EH (cell line): ENCODE results near the gene HSPB1.
"Not testable (repeated sequence)": the region's sequence is repeated elsewhere in the genome, so short reads cannot be mapped to it uniquely, and the experiment has no call there.

Experiments
- DNase-seq: peaks from one replicate; pipeline ENCODE4 v3.0.0-alpha.2; 2015; ENCODE audit warnings: low read depth

HSPB1 gene

DNA sequence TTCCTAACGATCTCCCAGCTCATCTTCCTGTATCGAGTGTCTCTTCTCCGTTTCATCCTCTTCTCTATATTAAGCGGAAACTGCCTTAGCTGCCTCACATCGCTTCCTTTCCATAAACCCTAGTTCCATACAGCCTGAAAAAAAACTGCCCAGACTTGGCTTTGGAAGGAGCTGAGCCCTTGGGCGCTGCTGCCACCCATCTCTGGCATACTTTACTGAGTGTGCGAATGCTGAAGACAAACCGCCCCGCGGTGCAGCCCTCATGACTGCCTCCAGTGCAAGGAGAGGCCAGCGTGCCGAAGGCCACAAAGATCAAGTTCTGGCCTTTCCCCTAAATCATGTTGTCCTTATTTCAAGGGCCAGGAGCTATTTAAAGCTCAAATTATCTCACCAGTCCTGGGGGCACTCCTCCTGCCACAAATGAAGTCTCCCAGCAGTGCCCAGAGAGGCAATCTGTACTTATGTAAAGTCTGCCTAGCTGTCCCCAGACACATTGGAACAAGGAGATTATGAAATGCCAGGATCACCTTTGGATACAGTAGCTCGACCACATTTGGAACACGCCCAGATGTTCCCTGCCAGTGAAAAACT, 31.1 kb downstream of the HSPB1 start:
- DNase-seq = no peak

DNA sequence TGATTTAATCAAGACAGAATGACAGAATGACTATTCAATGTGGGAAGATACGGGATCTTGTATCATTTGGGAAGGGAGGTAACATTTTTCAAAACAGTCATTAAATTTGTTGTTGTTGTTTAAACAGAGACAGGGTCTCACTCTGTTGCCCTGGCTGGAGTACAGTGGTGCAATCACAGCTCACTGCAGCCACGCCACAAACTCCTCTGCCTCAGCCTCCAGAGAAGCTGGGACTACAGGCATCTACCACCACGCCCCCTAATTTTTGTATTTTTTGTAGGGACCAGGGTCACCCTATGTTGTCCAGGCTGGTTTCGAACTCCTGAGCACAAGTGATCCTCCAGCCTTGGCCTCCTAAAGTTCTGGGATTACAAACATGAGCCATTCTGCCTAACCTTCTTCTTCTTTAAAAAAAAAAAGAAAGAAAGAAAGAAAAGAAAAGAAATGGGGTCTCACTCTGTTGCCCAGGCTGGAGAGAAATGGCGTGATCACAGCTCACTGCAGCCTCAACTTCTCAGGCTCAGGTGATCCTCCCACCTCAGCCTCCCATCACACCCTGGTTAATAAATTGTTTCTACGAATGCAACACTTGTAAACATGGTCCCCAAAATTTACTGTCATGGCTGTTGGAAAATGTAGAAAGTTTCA, 32.0 kb downstream of the HSPB1 start:
- no peak for DNase-seq

DNA sequence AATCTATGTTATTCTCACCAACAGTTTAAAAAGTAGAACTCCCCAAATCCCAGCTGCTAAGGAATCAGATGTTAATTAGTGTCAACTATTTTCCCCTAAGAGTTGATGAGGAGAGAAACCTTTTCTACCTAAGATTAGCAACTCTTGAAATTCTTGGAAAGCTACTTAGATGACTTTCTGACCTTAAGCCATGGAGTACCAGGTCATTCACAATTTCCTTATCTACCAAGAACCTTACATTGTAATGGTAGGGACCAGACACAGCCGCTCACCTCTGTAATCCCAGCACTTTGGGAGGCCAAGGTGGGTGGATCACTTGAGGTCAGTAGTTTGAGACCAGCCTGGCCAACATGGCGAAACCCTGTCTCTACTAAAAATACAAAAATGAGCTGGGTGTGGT, 32.9 kb downstream of the HSPB1 start:
- DNase-seq = not testable (repeated sequence)

DNA sequence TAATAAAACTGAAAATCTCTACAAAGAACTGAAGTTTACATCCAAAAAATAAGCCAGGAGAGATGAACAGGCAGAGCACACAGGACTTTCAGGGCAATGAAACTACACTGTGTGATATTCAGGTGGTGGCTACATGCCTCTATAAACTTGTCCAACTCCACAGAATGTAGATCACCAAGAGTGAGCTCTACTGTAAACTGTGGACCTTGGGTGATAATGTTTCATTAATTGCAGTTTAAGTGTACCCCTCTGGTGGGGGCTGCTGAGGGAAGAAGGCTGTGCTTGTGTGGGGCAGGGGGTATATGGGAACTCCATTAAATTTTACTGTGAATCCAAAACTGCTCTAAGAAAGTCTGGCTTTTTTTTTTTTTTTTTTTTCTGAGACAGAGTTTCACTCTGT, 33.6 kb downstream of the HSPB1 start:
- DNase-seq = no peak

DNA sequence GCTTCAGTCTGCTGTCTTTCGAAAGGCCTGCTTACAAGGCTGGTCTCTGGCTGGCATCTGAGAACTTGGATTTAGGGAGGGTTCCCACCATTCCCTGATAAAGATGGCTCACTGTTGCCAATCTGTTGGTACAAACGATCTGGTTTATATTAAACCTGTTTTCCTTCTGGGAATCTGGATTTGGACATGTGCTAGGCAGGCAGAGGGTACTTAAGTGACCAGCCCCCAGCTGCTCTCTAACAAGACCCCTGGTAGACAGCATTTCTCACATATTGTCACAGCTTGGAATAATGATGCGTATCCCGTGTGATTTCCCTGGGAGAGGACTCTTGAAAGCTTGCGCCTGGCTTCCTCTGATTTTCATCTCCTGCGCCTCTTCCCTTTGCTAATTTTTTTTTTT, 34.7 kb downstream of the HSPB1 start:
- DNase-seq = no peak

DNA sequence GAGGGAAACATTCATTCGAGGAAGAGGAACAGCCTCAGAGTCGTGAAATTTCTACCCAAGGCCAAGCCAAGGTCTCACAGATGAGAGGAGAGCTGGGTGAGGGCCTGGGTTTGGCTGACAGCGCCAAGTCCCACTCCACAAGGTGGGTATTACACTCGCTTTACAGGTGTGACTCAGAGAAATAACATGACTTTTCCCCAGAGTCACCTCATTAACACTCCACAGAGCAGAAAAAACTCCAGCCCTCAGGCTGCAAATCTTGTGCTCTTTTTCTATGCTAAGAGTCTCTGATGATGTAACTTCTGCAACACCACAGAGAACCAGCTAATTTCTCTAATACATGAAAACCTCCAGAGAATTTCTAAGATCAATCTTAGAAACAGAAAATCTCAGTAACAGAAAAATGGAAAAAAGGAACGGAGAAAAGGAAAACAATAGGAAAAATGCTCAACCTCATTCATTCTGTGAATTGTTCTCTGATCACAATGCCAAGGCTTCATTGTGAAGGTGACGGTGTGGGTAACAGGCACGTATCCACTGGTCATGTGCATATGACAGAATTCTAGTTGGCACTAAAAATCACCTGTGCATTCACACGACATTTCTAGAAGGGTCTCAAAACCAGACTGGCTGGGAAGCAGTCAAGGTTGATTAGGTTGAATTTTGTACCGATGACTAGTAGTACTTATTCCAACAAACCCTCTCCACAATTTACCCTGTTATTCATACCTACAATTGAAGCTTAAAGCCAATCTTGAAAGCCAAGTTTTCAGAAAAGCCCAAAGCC, 36.0 kb downstream of the HSPB1 start:
- peak; percentile 57 for DNase-seq

DNA sequence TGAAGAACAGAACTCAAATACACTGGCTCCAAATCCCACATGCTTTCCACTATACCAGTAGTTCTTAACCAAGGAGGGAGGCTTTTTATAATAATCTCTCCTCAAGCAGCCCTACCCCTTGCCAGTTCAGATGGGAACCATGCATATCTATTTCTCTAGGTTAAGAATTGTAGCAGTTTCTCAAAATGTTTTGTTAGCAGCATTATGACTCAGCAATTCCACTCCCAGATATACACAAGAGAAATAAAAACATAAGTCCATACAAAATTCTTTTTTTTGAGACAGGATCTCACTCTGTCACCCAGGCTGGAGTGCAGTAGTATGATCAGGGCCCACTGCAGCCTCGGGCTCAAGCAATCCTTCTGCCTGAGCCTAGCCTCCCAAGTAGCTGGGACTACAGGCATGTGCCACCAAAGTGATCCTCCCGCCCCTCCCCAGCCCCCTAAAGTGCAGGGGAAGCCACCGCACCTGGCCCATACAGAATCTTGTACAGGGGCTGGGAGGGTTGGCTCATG, 38.2 kb downstream of the HSPB1 start:
- DNase-seq = peak; percentile 84

DNA sequence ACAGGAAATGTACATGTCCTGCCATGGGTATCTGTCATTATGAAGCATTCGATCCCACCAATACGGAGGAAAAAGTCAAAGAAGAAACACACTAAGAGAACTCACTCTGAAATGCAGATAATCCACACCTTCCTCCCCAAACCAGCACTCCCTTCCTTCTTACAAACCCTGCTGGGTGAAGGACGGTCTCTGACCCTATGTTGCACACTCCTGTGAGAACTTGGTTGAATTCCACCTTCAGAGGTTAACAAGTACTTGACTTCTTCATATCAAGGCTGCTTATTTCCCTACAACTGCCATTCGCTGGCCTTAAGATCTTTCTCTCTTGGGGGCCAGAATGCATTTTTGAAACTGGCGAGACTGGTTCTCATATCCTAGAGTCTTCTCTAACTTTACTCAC, 39.7 kb downstream of the HSPB1 start:
- DNase-seq = no peak

DNA sequence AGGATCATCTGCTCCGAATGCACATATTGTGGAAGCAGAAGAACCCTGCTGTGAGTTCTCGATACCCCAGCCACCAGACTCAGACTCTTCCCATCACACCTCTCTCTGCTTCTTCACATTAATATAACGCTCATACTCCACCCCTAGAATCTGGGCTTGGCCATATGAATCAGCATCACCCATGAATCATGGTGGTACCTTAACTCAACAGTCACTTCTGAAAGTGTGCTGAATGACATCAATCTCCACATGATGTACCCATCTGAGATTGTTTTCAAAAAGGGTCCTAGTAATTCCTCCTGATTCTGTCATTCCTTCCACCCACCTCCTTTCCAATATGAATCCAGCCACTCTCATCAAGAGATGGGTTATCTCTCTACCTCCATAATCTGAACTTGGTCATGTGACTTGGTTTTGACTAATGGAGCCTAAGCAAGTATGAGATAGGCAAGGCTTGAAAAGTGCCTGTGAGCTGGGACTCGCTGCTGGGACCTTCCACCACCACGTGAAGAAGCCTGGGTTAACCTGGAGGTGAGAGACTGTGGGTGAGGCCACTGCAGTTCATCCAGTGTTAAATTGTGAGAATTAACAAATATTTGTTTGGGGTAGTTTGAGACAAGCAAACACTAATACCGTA, 40.9 kb downstream of the HSPB1 start:
- DNase-seq = no peak

DNA sequence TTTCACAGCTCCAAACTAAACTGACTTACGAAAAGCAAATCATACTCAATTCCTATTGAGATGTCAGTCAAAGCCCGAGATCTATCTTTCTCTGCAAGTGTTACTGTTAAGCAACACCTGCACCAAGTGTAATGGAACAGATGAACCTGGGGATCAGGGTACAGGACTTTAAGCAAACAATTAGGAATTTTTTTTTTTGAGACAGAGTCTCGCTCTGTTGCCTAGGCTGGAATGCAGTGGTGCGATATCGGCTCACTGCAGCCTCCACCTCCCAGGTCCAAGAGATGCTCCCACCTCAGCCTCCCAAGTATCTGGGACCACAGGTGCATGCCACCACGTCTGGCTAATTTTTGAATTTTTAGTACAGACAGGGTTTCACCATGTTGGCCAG, 41.5 kb downstream of the HSPB1 start:
- no peak for DNase-seq

DNA sequence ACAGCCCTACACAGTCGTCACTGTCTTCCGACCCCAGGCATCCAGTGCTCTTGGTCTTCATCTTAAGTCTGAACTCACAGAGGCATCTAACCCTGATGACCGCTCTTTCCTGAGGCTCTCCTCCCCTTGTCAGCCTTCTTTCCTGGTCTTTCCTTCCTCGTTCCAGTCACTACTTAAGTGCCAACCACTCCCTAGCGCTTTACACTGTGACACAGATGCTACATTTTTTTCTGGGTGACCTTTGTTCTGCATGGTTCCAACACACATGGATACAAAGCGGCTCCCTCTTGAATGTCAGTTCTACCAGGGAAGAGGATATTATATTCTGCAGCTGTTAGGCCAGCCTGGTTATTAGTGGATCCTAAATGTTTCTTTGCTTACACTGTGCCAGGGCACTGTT, 43.6 kb downstream of the HSPB1 start:
- DNase-seq = no peak

DNA sequence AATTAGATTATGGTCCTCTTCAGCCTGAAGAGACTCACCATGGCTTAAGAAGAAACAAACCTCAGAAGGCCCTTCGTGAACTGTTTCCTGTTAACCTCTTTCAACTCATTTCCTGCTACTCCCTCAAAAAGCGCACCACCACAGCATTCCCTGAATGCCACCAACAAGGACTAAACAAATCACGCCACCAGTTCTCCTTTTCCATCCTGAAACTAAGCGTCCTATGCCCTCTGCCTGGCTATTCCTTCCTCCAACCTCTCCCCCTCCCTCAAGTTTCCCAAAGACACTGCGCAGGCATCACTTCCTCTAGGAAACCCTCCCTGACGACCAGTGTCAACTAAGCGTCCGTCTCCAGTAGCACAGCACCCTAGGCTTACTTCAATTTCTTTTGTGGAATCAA, 44.3 kb downstream of the HSPB1 start:
- peak; percentile 30 for DNase-seq

DNA sequence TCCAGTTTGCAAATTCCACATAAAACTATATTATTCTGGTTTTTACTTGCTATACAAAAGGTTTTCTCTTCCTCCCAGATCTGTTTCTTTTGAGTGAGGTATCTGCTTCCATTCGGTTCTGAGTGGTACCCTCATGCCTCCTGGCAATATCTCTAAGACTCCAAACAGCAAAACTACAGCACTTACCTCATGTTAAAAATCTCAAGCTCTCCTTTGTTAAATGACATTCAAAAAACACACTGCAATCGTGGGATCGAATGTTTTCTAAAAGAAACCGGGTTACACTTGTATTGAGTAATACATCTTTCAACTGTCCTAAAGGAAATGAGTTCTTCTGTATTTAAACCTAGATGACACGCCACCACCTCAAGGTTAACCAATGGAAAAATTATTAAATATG, 45.2 kb downstream of the HSPB1 start:
- DNase-seq = no peak

DNA sequence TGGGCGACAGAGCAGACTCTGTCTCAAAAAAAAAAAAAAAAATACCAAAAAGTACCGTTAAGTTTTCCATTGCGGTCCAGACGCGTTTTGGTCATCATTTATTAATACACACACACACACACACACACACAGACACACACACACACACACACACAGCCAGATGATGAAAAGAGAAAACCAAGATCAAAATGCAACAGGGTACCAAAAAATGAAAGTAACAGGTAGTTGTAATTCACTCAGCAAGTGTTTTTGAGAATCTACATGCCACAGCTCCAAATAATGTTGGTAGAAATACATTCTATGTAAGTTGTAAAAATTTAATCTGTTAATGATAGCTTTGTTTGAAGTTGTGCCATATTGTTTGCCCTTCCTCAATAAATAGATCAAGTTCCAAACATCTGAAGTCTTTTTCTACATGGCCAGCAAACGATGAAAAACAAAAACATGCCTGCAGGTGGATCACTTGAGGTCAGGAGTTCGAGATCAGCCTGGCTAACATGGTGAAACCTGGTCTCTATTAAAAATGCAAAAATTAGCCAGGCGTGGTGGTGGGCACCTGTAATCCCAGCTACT, 46.9 kb downstream of the HSPB1 start:
- no peak for DNase-seq

DNA sequence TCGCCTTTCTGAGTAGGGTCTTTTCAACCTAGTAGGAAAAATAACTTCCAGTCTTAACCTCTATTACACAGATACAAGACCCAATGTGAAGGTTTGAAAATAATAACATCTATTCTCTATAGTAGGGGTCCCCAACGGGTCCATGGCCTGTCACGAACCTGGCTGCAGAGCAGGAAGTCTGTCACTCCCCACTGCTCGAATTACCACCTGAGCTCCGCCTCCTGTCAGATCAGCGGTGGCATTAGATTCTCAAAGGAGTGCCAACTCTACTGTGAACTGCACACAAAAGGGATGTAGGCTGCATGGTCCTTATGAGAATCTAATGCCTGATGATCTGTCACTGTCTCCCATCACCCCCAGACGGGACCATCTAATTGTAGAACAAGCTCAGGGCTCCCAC, 48.9 kb downstream of the HSPB1 start:
- no peak for DNase-seq

DNA sequence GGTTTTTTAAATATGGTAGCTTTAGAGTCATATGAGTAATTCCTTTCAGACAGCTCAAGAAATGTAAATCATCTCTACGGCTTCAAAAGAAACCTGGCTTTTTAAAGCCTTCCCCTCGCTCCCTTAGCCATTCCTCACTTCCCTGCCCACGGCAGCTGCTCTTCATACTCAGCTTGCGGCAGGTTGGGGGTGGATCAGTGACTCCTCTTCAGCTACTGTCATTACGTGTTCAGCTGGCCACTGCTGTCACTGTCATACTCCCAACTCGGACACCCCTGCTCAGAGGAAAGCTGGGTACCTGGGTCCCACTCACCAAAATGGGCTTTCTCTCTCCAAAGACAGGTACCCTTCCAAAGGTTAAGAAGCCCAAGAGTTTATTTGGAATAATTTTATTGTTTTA, 49.7 kb downstream of the HSPB1 start:
- peak; percentile 29 for DNase-seq

DNA sequence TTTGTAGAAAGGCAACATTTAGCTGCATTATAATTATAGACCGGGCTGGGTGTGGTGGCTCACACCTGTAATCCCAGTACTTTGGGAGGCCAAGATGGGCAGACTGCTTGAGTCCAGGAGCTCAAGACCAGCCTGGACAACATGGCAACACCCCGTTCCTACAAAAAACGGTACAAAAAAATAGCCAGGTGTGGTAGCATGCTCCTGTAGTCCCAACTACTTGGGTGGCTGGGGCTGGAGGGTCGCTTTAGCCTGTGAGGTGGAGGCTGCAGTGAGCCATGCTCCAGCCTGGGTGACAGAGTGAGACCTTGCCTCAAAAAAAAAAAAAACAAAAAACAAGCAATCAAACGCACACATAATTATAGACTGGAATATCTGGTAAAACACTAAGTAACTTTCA, 51.3 kb downstream of the HSPB1 start:
- no peak for DNase-seq
